GM19193 (cell line): Measurements from ENCODE around the gene LMX1A.

Experiments
- POLR2A ChIP-seq: IDR thresholded peaks from 4 replicates; pipeline ENCODE4 v1.6.1; 2011; ENCODE audit not compliant: insufficient read depth, insufficient read length; ENCODE audit errors: extremely low read depth

LMX1A gene

DNA sequence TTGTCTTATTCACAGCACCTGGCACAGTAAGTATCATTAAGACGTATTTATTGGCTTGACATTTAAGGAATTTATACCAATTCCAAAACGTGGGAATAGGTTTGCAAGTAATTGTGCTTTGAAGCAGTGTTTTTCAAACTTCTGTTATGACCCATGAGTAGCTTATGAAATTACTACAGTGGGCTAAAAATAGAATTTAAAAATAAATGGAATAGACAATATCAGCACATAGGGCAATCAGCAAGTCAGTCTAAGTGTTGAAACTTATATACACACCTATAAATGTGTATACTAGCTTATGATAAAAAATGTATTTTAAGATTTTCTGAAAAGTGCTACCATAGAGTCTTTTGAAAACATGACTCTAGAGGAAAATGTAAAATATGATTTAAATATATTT lies 116.6 kb downstream of the LMX1A start:
- no peak for TF ChIP-seq POLR2A

DNA sequence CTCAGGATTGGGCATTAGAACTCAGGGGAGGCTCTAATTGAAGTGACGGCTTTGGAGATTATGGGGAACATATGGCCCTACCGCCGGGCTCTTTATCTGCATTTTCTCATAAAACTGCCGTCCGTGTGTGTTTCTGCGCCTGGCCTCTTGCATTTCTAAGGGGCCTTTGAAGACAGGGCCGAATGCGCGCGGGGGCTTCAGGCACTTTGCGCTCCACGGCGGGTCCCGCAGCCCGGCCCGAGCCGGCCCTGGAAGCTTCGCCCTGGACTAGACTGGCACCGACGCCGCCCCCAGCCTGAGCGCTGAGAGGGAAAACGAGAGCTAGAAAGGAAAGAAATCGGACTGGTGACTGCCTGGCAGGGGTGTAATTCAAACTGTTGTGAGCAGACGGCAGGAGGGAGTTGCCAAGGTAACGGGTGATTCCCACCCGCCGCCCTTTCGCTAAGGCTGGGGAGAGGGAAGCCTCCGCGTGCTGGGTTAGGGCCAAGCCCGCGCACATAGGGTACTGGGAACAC lies 120.7 kb downstream of the LMX1A start:
- no peak for TF ChIP-seq POLR2A

DNA sequence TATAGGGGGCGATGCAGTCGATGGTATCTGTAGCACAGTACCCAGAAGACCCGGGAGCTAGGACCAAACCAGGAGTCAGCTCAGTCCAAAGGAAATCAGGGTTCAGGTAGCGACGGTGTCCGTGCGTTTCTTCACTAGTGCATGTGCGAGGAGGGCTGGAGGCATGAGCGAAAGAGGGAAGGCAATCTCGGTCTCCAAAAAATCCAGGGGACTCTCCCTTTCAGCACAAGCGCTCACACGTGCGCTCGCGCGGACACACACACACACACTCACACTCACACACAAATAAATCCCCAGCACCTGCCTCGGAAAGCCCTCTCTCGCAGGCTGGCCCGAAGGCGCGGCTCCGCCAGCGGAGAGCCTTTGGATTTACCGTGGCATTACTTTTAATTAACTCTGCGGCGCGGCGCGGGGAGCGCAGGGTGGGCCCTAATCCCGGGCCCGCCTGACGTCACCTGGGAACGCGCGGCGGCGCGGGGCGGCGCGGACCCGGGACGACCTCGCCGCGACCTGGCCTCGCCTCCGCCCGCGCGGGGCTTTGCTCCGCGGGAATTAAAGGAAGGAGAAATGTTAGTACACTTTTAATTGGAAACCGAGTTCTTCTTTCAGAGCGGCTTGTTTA lies 121.2 kb downstream of the LMX1A start:
- TF ChIP-seq POLR2A: no peak

DNA sequence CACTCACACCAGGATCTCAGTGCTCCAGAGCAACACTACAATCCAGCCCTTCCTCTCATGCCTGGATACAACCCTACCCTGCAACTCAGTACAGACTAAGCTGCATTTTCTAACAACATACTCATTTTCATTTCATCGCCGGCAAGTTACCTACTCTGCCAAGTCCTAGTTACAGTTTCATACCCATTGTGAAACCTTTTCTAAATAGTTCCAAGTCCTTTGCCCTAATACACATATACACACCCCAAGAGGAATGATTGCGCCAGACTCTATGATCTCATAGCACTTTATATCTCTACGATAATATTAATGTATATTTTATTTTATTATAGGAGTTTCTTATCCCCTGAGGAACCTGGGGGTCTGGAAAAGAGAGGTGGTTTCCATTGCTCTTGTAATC lies 122.4 kb downstream of the LMX1A start:
- no peak for TF ChIP-seq POLR2A

DNA sequence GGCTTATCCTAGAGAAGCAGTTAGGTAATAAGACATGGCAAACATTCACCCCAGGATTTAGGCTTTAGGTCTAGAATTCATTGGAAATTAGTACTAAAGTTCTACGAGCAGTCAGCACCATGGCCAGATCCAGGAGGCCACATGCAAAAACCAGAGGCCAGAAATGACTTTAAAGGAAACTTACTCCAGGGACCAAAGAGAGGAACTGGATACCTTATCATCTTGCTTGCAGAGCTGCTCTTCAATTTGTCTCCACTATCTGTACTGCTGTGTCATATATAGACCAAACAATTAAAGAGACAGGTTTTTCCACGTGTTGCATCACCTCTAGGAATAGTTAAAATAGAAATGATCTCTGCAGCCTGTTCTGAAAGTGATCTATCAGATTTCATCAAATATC lies 127.8 kb downstream of the LMX1A start:
- no peak for TF ChIP-seq POLR2A

DNA sequence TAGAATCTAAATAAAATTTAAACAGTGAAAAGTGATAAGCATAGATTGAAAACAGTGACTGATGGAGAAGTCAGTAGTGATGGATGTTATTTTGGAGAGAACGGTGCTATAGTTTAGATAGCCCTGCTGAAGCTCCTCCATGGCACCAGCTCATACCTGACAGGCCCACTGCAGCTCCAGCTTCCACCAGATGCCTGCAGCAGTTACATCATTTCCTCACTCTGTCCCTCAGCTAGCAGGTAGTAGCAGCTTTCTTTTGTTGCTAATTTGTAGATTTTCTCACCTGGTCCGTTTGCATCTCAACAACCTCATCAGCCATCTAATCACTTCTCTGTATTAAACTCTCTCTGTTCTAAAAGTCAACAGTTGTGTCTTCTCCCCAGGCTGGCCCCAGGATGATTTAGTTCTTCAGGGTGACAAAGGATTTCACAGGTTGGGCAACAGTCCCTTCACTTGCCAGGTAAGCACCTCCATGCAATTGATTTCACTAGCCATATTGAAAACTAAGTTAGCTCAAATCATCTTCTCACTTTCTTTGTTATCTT lies 128.3 kb downstream of the LMX1A start:
- no peak for TF ChIP-seq POLR2A

DNA sequence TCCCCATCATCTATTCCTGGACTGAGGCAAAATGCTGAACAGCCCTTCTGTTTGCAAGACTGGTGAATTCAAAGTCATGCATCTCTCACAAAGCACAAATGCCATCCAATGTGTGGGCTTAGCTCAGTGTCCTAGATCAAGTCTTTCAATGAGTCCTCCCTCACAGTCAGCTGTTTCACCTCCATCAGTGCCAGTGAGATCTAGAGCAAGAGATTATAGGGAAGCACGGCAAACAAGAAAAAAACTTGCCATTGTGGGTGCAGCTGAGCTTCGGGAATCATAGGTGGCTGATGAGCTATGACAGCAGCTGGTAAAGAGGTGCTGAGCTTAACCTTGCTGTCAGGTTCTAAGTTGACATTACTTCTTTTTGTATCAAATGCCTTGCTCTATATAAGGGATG lies 130.2 kb downstream of the LMX1A start:
- TF ChIP-seq POLR2A: no peak

DNA sequence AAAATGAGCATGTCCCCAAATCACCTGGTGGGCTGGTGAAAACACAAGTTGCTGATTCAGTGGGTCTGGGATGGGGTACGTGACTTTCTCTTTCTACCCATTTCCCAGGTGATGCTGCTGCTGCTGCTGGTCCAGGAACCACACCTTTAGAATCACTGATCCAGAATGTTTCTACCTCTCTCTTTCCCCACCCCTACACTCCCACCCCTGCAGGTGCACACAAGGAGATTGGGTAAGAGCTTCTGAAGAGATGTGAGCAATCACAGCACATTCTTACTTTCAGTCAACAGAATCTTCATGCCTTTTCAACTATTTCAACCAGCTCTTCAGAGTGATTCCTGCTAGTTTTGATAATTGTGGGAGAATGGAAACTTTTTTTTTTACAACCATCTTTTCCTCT lies 130.9 kb downstream of the LMX1A start:
- TF ChIP-seq POLR2A: no peak

DNA sequence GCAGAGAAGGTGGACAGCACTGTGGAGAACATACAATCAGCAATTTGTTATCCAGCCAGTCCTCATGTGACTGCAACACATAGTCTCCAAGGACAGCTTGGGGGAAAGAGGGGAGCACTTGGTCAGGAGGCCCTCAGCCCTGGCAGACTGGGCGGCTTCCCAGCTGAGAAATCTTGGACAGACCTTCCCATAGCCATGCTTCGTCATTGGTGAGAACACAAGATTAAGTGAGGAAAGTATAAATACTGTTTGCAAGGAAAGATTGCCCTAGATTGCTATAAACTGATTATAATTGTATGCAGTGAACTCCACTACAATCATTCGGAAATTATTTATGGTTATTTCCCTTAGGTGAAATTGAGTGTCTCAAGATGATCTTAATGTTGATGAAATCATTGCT lies 131.5 kb downstream of the LMX1A start:
- no peak for TF ChIP-seq POLR2A

DNA sequence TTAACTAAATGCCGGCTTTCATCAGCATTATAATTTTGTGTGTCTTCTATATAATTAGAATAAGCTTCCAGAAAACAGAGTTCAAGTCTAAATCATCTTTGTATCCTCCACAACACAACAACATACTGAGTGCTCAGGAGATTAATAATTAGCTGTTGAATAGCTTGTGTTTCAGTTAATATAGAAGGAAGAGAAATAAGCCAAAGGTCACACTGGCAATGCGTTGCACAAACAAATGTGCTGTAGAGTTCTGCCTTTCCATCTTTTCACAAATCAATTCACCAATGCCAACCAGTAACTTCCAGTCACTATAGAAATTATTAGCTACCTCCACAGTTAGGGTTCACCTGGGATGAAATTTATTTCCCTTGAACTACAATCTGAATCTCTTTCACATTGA lies 132.0 kb downstream of the LMX1A start:
- TF ChIP-seq POLR2A: no peak

DNA sequence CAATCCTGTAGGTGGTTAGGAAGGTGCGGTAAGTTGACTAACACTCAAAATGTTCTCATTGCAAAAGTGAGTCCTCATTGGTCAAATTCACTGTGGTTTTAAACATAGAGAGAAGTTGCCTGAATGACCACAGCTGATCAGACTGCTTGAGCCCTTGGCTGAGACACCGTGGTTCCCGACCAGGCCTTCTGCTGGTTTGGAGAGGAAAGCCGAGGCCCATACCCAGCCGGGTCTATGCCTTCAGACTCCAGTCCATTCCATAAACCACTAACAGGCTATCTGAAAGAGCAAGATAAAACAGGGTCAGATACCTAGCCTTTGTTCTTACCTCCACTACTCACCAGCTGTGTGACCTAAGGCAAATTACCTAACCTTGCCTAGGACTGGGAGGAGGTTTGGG lies 133.9 kb downstream of the LMX1A start:
- TF ChIP-seq POLR2A: no peak

DNA sequence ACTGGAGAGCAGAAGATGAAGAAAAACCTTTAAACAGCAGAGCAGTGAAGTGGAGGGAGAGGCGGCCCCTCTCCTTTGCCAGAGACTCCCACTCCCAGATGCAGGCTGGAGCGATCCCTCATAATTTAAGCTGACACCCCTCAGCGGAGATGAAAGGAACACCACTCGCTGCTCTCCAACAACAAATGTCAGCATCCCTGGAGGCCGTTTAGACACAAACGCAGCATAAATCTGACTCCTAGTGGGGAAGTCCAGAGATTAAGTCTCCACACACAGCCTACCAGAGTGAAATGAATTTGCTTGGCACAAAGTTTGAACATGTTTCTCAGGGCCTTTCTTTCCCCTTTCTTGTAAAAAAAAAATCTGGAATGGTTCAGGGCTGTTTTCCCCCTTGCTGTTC lies 137.8 kb downstream of the LMX1A start:
- no peak for TF ChIP-seq POLR2A

DNA sequence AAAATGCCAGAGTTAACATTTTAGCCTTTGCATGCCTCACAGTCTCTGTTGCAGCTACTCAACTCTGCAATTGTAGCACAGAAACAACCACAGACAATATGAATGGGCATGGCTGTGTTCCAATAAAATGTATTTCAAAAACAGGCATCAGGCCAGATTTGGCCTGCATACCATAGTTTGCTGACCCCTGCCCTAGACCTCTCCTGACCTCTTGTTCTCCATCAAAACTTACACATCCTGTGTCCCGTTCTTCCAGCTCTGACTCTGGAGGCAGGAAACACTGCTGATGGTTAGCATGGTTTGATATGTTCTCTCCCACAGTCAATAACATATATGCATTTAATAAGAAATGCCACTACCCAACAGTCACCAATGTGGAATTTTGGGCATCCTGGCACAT lies 138.6 kb downstream of the LMX1A start:
- no peak for TF ChIP-seq POLR2A

DNA sequence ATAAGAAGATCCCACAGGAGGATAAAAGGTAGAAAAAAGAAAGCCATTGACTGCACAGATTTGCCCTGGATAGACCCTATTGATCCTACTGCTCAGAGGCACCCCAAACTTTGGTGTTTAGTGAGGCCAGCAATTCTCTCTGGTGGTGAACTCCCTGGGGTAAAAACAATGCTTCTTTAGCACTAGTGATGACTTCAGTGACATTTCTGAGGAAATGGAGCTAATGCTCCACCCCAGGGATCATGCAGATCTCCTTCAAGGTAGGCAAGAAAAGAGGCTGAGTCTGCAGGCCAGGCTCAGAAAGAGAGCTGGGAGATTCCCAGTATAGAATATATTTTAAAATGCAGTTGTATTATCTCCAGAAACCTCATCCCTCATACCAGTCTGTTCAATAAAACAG lies 140.3 kb downstream of the LMX1A start:
- TF ChIP-seq POLR2A: no peak

DNA sequence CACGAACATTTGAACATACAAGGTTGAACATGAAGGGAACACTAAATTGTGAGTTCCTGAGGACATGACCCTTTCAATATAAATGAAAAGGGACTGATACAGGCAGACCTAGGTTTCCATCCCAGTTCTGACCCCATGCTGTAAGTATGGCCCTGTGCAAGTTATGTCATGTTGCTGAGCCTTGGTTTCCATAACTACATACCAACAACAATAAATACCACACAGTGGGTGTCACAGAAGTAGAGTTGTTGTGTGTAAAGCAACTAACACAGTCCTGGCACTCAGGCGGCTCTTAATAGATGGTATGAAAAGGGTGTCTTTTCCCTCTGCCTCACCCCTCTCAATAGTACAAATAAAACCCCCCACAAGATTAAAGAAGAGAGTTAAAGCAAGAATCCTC lies 140.8 kb downstream of the LMX1A start:
- no peak for TF ChIP-seq POLR2A

DNA sequence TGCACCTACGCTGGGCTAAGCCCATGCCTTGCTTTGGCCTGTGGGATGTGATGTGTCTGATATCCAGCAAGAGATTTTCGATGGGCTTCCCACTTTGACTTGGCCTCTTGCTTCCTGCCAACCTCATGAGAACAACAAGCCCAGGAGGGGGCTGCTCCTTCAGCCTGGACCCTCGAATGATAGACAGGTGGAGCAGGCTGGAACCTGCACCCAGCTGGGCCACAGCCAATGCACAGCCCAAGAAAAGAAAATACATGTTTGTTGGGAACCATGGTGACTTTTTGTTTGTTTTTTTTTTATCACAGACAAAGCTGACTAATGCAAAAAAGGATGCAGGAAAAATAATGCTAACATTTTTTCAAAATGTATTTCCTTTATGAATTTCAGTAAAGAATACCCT lies 144.3 kb downstream of the LMX1A start:
- TF ChIP-seq POLR2A: no peak

DNA sequence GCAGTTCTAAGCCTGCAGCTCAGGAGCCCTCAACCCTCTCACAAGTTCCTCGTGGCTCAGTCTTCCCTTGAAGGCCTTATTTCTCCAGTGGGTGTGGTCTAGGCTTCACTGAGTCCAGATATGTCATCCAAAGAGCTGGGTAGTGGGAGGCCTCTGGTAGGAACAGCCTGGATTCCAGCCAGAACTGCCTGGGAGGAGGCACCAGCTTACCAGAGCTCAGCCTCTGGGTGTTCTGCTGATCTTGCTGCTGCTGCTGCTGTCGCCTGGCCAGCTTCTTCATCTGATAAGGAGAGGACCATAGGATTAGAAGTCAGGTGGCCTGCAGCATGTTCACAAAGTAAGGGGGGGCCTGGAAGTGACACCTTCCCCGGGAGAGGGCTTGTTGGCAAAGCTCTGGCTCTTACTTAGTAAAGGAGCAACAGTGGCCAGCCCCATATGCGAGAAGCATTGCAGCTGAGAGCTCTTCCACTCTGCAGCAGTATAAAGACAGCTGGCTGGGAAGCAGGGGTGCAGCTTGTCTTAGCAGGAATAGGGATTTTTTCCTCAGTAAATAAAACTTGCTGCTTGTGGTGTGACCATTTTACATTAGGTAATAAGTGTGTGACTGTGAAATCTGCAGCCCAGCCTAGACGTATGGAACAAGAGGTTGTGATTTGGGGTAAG lies 148.5 kb downstream of the LMX1A start:
- TF ChIP-seq POLR2A: no peak

DNA sequence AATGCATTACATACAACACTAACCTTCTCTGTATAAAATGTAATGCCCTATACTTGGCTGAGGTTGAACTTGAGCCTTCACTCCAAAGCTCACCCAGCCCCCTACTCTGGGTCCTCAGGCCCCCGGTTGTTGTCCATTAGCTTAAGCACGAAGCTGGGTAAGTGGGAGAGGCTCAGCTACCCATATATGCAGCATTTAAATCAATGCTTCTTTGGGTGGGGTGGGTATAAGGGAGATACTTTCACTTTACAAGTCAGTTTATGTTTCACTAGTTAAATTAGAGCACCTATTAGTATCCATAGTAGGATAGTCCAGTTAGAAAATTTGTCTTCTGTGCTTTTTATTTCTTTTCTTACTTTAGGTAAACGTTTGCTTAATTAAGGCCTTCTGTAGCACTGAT lies 151.4 kb downstream of the LMX1A start:
- TF ChIP-seq POLR2A: no peak

DNA sequence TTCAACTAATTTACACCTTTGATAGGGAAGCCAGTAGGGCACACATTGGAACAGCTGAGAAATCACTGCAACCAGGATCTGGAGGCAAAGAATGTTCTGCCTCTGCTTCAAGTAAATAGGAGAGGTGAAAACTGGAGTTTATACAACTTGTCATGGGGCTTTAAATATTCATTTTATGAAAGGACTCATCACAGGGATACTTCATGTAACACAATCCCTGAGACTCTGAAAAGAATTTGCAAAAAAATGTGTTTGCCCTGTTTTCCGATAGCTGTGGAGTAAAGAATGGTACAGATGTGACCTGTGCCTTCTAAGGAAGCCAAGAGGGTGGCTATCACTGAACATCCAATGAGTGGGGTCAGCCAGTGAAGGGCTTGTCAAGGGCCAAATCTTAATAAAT lies 152.0 kb downstream of the LMX1A start:
- no peak for TF ChIP-seq POLR2A
